ENCODE measurements around the gene PIK3R3.

PIK3R3 gene

DNA sequence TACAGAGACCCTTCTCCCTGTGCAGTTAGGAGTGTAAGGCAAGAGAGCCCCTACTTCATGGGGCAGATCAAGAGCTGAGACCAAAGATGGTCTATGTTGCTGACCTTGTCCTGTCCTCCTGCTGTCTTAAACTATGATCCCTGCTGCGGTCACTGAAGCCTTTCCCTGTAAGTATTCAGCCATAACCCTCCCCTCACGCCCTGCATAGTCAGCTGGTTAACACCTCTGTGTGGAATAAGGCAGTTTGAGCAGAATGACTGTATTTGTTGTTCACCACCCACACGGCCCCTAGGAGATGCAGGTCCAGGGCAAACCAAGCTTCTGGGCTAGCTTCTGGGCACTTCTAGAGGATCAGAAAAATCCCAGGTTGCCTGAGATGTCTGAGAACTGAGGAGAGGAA is 42.8 kb upstream of the PIK3R3 start:
- no peak for DNase-seq (ENCODE audit: low read depth)
- no peak for TF ChIP-seq CTCF (conservative IDR thresholded peaks at IDR 0.05; ENCODE audit: control insufficient read depth, insufficient read depth, low read depth, low read length)
- H3K4me3 ChIP-seq (ENCODE audit: control insufficient read depth, low read depth, low read length), result no peak overlapping the region

GRCh38 chr1:46174448-46175231 is 42.2 kb upstream of the PIK3R3 start, which contains the start of gene TSPAN1:
TSPAN1 (plus strand) TSS chr1:46175087; CDS start chr1:46181108, 6,021 bp downstream.
- TF ChIP-seq CTCF (conservative IDR thresholded peaks at IDR 0.05; ENCODE audit: control insufficient read depth, insufficient read depth, low read depth, low read length), result no peak
- H3K4me3 ChIP-seq (ENCODE audit: control insufficient read depth, low read depth, low read length), result no peak within 1 kb of the TSS
- peak; percentile 57 for DNase-seq (ENCODE audit: low read depth)

- TF ChIP-seq CTCF (conservative IDR thresholded peaks at IDR 0.05; ENCODE audit: control insufficient read depth, insufficient read depth, low read depth, low read length), result no peak
- no peak overlapping the region for H3K4me3 ChIP-seq (ENCODE audit: control insufficient read depth, low read depth, low read length)
- DNase-seq (ENCODE audit: low read depth), result peak; percentile 48
Observed at GRCh38 chr1:46173361-46173856, 41.0 kb upstream of the PIK3R3 start.

GRCh38 chr1:46172321-46172720 is 39.9 kb upstream of the PIK3R3 start:
- no peak for DNase-seq (ENCODE audit: low read depth)
- no peak for TF ChIP-seq CTCF (conservative IDR thresholded peaks at IDR 0.05; ENCODE audit: control insufficient read depth, insufficient read depth, low read depth, low read length)
- H3K4me3 ChIP-seq (ENCODE audit: control insufficient read depth, low read depth, low read length), result no peak overlapping the region

DNA sequence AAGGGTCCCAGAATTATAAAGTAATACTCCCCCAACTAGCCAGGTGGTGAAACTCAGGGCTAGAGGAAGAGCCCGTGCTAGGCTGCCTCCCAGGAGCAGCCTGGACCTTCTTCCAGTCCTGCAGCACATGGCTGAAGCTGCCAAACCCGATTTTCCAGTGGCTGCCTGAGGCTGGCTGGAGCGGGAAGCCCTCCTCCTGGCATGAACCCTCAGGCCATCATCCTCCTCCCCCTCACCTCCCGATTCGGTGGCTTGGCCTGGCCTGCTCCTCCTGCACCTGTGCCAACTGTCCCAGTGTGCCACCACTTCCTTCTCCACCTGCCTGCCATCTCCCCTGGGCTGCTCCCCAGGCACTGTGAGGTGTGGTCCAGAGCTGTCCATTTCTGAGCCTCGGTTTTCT is 39.4 kb upstream of the PIK3R3 start:
- no peak for TF ChIP-seq CTCF (conservative IDR thresholded peaks at IDR 0.05; ENCODE audit: control insufficient read depth, insufficient read depth, low read depth, low read length)
- no peak for DNase-seq (ENCODE audit: low read depth)
- no peak overlapping the region for H3K4me3 ChIP-seq (ENCODE audit: control insufficient read depth, low read depth, low read length)

GRCh38 chr1:46171351-46171750 is 38.9 kb upstream of the PIK3R3 start:
- TF ChIP-seq CTCF (conservative IDR thresholded peaks at IDR 0.05; ENCODE audit: control insufficient read depth, insufficient read depth, low read depth, low read length), result no peak
- H3K4me3 ChIP-seq (ENCODE audit: control insufficient read depth, low read depth, low read length), result no peak overlapping the region
- DNase-seq (ENCODE audit: low read depth), result no peak

All from fibroblast of mammary gland (primary cell).